Heart left ventricle (tissue), 16 donors: Measurements from ENCODE around the gene HOPX. TPM values are rescaled to one million over a fixed set of nuclear protein-coding genes. Genes with fewer than 3 reads are reported as not detected.

Experiments used
- ATAC-seq, 4 donors: fragments of 200-7000 bp; cut with Tn5 transposase; one replicate each; pipeline ENCODE4 v1.9.1; 2020 to 2022; ENCODE audit warnings: moderate library complexity in 4 of 4, mild to moderate bottlenecking in 3 of 4, moderate number of reproducible peaks in 1 of 4
- DNase-seq, 5 donors: peaks; one replicate each; pipeline ENCODE4 v3.0.0-alpha.2; 2020
- H3K27ac ChIP-seq, 12 donors: fragments of 200-600 bp; sonication (generic) in 4 of 12; one replicate each; pipeline versions ENCODE4 v1.5.0 to v1.8.0; 2016 to 2022; ENCODE audit warnings: mild to moderate bottlenecking in 2 of 12
- H3K27me3 ChIP-seq, 9 donors: fragments of 200-600 bp; sonication (generic) in 2 of 9; one replicate each; pipeline versions ENCODE4 v1.5.1 to v1.8.0; 2016 to 2022; ENCODE audit warnings: mild to moderate bottlenecking in 3 of 9
- H3K36me3 ChIP-seq, 9 donors: fragments of 200-600 bp; sonication (generic) in 2 of 9; one replicate each; pipeline versions ENCODE4 v1.5.0 to v1.8.0; 2018 to 2022; ENCODE audit warnings: mild to moderate bottlenecking in 2 of 9
- H3K4me1 ChIP-seq, 12 donors: fragments of 200-600 bp; sonication (generic) in 4 of 12; one replicate each; pipeline versions ENCODE4 v1.5.0 to v1.8.0; 2016 to 2022; ENCODE audit warnings: mild to moderate bottlenecking in 3 of 12
- H3K4me3 ChIP-seq, 12 donors: fragments of 200-600 bp; sonication (generic) in 4 of 12; one replicate each; pipeline versions ENCODE4 v1.5.0 to v1.8.0; 2017 to 2022; ENCODE audit warnings: mild to moderate bottlenecking in 9 of 12, moderate library complexity in 4 of 12
- H3K9me3 ChIP-seq, 12 donors: fragments of 200-600 bp; sonication (generic) in 4 of 12; one replicate each; pipeline versions ENCODE4 v1.5.0 to v1.8.0; 2016 to 2022; ENCODE audit warnings: mild to moderate bottlenecking in 1 of 12
- POLR2A ChIP-seq, 2 donors: fragments of 450-650 bp; IDR thresholded peaks; one replicate each; pipeline ENCODE4 v1.6.1; 2017; ENCODE audit warnings: antibody characterized with exemption in 2 of 2, mild to moderate bottlenecking in 2 of 2, moderate library complexity in 2 of 2
- whole genome bisulfite sequencing, 4 donors: extraction: QIAGEN DNeasy Blood & Tissue Kit in 2 of 4; methylation state at CpG; one replicate each; pipeline versions ENCODE4 v1.1.5 to v1.1.7; 2013 to 2018; 5-methylcytosine and 5-hydroxymethylcytosine counted together
- intact Hi-C, 10 donors: fragments of 100-400 bp; cut with DNase I; formaldehyde crosslinking; loops; one replicate each; pipeline versions ENCODE4 v1.11.1 to v1.14.2; 2022
- polyA plus RNA-seq, 2 donors: library from polyadenylated mRNA; stranded (reverse); fragments of 200-250 nt; gene quantifications; one replicate each; pipeline ENCODE4 v1.2.3, GENCODE V29; 2013
- total RNA-seq, 9 donors: library from RNA; depleted of rRNA in 2 of 9; stranded (reverse); fragments of >200 nt in 2 of 9; fragmentation: NEBNext Ultra II Directional in 3 of 9; extraction: Animal tissue kit (Norgen Biotek cat#: 25700) in 3 of 9; gene quantifications; one replicate each; pipeline versions ENCODE4 v1.1.0 to v1.2.4, GENCODE V29; 2016 to 2023
- TF ChIP-seq, protein P1 (sequence below), 12 donors: fragments of 200-600 bp; sonication (generic) in 4 of 12; IDR thresholded peaks; one replicate each; pipeline versions ENCODE4 v1.5.0 to v1.8.0; 2018 to 2022; ENCODE audit warnings: antibody characterized with exemption in 12 of 12, mild to moderate bottlenecking in 5 of 12
- donor health status: ischemic (EF 13 %, LVEDD 7.1; RV severe dilation, severe dysfunction).
- donor health status: healthy with polysubstance abuse.
- donor health status: DM: no; HTN: yes; CAD: no.
- donor health status: DM: no; HTN: no; CAD: no.
- donor health status: ischemic (EF 25% LVEDD 6.9; RV normal size, moderate dysfunction).
- donor health status: ischemic (EF 25% LVEDD 5.7; RV mildly dilated, moderate dysfunction).
- donor health status: healthy.
- donor health status: DM: yes; HTN: yes; CAD: no.
- donor health status: ischemic (EF 35%, LVEDD 5.7; RV mildly dilated, moderate dysfunction).
- donor health status: nonischemic (EF 11% LVEDD 7.7; RV severe dilation, severe dysfunction).
- donor health status: DM: yes; HTN: yes; CAD: no.
- donor health status: PGD.
- donor health status: ischemic (EF 29% LVEDD 5.4; RV normal size, mild dysfunction).
- donor health status: nonischemic (EF 23%, LVEDD 6.1; RV moderate dilation, normal function).

The HOPX gene
- total and polyA plus RNA-seq, 11 donors, result 1.5 to 223 (median 21.1) TPM

DNA sequence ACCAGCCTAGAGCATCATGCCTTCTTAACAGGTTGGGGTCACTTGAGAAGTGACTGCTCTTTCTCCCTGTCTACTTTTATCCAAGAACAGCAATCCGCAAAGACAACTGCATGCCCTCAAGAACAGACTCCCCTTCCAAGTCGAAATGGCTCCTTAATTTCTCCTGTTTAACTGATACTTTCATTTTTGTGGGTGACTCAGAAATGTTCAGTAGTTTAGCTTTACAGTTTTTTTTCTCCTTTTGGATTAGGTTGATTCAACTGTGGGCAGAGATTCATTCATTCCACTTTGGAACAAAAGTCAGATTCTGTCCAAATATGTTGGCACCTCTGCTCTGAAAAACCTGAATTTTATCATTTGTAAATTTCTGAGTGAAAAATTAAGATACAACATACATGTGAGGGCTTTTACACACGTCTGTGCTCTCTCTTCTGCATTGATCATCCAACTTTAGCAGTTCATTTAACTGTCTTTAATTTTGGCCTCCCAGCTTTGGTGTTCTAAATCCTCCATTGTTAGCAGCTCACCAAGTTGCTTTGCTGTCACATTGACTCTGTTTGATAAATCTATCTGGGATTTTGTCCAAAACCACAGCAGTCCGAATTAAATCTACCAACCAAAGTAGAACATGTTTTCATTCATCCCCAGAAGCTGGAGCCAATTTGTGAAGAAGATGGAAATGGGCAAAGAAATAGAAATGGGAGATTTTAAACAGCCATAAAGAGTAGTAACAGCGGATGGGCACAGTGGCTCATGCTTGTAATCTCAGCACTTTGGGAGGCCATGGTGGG lies 50.0 kb downstream of the HOPX start:
- no peak for DNase-seq
- intact Hi-C loops, result no loop called here
- Histone ChIP-seq H3K27me3 (no peaks in the 10 kb centered on the region), H3K27ac (no peak overlapping the region), H3K4me3 (no peak overlapping the region), H3K36me3 (no peaks in the 10 kb centered on the region), H3K4me1 (no peaks in the 10 kb centered on the region), H3K9me3 (peaks cover 0 to 9% (median 0%) of the 10 kb centered on the region in 12 donors)
- TF ChIP-seq, protein P1, sequence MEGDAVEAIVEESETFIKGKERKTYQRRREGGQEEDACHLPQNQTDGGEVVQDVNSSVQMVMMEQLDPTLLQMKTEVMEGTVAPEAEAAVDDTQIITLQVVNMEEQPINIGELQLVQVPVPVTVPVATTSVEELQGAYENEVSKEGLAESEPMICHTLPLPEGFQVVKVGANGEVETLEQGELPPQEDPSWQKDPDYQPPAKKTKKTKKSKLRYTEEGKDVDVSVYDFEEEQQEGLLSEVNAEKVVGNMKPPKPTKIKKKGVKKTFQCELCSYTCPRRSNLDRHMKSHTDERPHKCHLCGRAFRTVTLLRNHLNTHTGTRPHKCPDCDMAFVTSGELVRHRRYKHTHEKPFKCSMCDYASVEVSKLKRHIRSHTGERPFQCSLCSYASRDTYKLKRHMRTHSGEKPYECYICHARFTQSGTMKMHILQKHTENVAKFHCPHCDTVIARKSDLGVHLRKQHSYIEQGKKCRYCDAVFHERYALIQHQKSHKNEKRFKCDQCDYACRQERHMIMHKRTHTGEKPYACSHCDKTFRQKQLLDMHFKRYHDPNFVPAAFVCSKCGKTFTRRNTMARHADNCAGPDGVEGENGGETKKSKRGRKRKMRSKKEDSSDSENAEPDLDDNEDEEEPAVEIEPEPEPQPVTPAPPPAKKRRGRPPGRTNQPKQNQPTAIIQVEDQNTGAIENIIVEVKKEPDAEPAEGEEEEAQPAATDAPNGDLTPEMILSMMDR (IDR thresholded peaks at IDR 0.05), result no peak
- TF ChIP-seq POLR2A (IDR thresholded peaks at IDR 0.05), result no peak
- ATAC-seq, result no peak
- 76 to 80% (median 80%) methylated on average over 5 of the region's 5 CpGs for WGBS, 4 donors

DNA sequence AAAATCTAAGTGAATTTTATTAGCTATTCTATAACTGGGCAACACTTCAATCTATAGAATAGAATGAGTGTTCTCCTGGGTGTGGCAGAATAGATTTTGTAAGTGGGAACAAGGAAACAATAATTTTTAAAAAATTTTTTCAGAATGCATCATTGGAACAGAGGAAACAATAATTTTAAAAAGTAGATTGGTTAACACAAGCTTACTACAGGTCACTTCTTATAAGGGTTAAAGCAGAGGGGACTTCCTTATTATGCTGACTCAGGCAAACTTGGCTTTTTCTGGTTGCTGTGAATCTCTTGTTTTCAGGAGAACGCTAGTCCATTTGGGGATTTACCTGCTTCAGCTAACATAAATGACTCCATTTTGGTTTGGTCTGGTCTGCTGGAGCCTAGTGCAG lies 52.5 kb downstream of the HOPX start:
- Histone ChIP-seq H3K27me3 (no peaks in the 10 kb centered on the region), H3K9me3 (peaks cover 0 to 26% (median 0%) of the 10 kb centered on the region in 12 donors), H3K4me1 (no peaks in the 10 kb centered on the region), H3K4me3 (no peak overlapping the region), H3K36me3 (no peaks in the 10 kb centered on the region), H3K27ac (peak overlapping the region in 1 of 12 donors; percentile 66)
- TF ChIP-seq, protein P1 (IDR thresholded peaks at IDR 0.05), result no peak
- no peak for TF ChIP-seq POLR2A (IDR thresholded peaks at IDR 0.05)
- intact Hi-C loops, result no loop called here
- DNase-seq (no peak), ATAC-seq (no peak)
- 42 to 92% (median 88%) methylated on average over 1 of the region's 1 CpG for WGBS, 4 donors

DNA sequence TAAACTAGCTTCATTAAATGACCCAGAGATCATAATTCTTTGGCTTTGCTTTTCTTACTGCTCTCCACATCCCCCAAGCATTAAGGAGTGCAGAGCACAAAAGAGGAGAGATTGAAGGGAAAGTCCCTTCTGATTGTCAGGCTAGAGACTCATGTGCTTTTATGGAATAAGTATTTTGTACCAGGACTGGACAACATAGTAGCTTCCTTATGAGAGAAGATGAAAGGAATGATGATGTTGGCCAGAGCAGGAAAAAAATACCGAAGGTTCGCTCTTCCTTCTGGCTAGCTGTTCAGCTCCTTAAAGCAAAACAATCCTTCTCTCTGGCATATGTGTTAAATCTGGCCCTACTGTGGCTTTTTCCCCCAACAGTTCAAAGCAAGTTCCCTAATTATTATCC lies 53.1 kb downstream of the HOPX start:
- intact Hi-C loops, result no loop called here
- Histone ChIP-seq H3K4me3 (no peak overlapping the region), H3K4me1 (no peaks in the 10 kb centered on the region), H3K27ac (peak overlapping the region in 1 of 12 donors; percentile 66), H3K27me3 (no peaks in the 10 kb centered on the region), H3K36me3 (no peaks in the 10 kb centered on the region), H3K9me3 (peaks cover 0 to 26% (median 0%) of the 10 kb centered on the region in 12 donors)
- 46 to 83% (median 63%) methylated on average over 2 of the region's 2 CpGs for WGBS, 4 donors
- ATAC-seq (no peak), DNase-seq (no peak)
- TF ChIP-seq POLR2A (IDR thresholded peaks at IDR 0.05), result no peak
- TF ChIP-seq, protein P1 (IDR thresholded peaks at IDR 0.05), result no peak

DNA sequence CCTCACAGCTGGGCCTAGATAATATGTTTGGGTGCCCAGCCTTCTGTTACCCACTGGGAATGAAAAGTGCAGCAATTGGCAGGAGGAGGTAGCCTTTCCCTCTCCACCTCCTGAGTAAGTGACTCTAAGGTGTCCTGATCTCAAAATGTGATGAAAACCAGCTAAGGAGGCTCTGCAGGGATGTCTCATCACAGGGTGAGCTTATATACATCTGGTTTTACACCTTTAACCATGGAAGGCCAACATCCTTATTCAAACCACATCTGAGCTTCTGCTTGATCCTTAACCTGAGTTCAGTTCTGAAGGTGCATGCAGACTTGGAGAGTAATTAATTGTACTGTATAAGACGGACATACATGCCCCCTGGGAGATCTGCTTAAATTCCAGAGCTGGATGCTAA lies 53.7 kb downstream of the HOPX start:
- ATAC-seq, result no peak
- no peaks in the 10 kb centered on the region for H3K4me1 ChIP-seq
- H3K27ac ChIP-seq, result peak overlapping the region in 1 of 12 donors; percentile 66
- TF ChIP-seq, protein P1 (IDR thresholded peaks at IDR 0.05), result no peak
- TF ChIP-seq POLR2A (IDR thresholded peaks at IDR 0.05), result no peak
- intact Hi-C loops, result no loop called here
- no peak overlapping the region for H3K4me3 ChIP-seq
- H3K9me3 ChIP-seq, result peaks cover 0 to 26% (median 0%) of the 10 kb centered on the region in 12 donors
- WGBS, 4 donors, result 70 to 89% (median 84%) methylated on average over 1 of the region's 1 CpG
- H3K27me3 ChIP-seq, result no peaks in the 10 kb centered on the region
- no peak for DNase-seq
- no peaks in the 10 kb centered on the region for H3K36me3 ChIP-seq
